ENCODE data around the gene PRG3. TPM values are rescaled to one million over a fixed set of nuclear protein-coding genes. Genes with fewer than 3 reads are reported as not detected.

PRG3 gene
- total RNA-seq, 4 donors from 2014 or later, result not detected

GRCh38 chr11:57368845-57369232 is 12.1 kb downstream of the PRG3 start:
- TF ChIP-seq EP300 (IDR thresholded peaks at IDR 0.05), result no peak
- TF ChIP-seq CTCF (IDR thresholded peaks at IDR 0.05), result no peak
- no peak for TF ChIP-seq POLR2A (IDR thresholded peaks at IDR 0.05)
- no peak for DNase-seq (ENCODE audit: low spot score in 2 of 2)
- Histone ChIP-seq H3K27me3 (no peaks in the 10 kb centered on the region), H3K4me3 (no peak overlapping the region), H3K27ac (no peak overlapping the region), H3K4me1 (no peaks in the 10 kb centered on the region), H3K9me3 (peaks cover 0 to 3% (median 0%) of the 10 kb centered on the region in 4 donors), H3K36me3 (no peaks in the 10 kb centered on the region)
- WGBS, 2 donors, result 79 to 80% methylated on average over 5 of the region's 5 CpGs

- H3K27ac ChIP-seq, result no peak overlapping the region
- DNase-seq (ENCODE audit: low spot score in 2 of 2), result no peak
- H3K9me3 ChIP-seq, result peaks cover 0 to under 1% (median 0%) of the 10 kb centered on the region in 4 donors
- no peaks in the 10 kb centered on the region for H3K36me3 ChIP-seq
- TF ChIP-seq POLR2A (IDR thresholded peaks at IDR 0.05), result no peak
- no peak for TF ChIP-seq EP300 (IDR thresholded peaks at IDR 0.05)
- no peak for TF ChIP-seq CTCF (IDR thresholded peaks at IDR 0.05)
- WGBS, 2 donors, result 52 to 78% methylated on average over 18 to 19 of the region's 19 CpGs
- H3K27me3 ChIP-seq, result no peaks in the 10 kb centered on the region
- no peak overlapping the region for H3K4me3 ChIP-seq
- no peaks in the 10 kb centered on the region for H3K4me1 ChIP-seq
Observed at GRCh38 chr11:57368106-57368844, 12.7 kb downstream of the PRG3 start.

- 74% methylated on average over 9 of the region's 9 CpGs for WGBS, 2 donors
- TF ChIP-seq EP300 (IDR thresholded peaks at IDR 0.05), result no peak
- no peak for TF ChIP-seq POLR2A (IDR thresholded peaks at IDR 0.05)
- TF ChIP-seq CTCF (IDR thresholded peaks at IDR 0.05), result no peak
Observed at GRCh38 chr11:57364851-57365660, 15.9 kb downstream of the PRG3 start.

GRCh38 chr11:57363131-57364080 is 17.5 kb downstream of the PRG3 start:
- 56 to 60% methylated on average over 7 of the region's 7 CpGs for WGBS, 2 donors
- H3K9me3 ChIP-seq, result no peaks in the 10 kb centered on the region
- H3K27ac ChIP-seq, result no peak overlapping the region
- no peaks in the 10 kb centered on the region for H3K27me3 ChIP-seq
- H3K4me1 ChIP-seq, result no peaks in the 10 kb centered on the region
- no peaks in the 10 kb centered on the region for H3K36me3 ChIP-seq
- TF ChIP-seq POLR2A (IDR thresholded peaks at IDR 0.05), result no peak
- TF ChIP-seq CTCF (IDR thresholded peaks at IDR 0.05), result no peak
- TF ChIP-seq EP300 (IDR thresholded peaks at IDR 0.05), result no peak
- no peak overlapping the region for H3K4me3 ChIP-seq
- DNase-seq (ENCODE audit: low spot score in 2 of 2), result no peak

More at GRCh38 chr11:57364851-57365660, 15.9 kb downstream of the PRG3 start:
- H3K4me1 ChIP-seq, result no peaks in the 10 kb centered on the region
- H3K4me3 ChIP-seq, result no peak overlapping the region
- DNase-seq (ENCODE audit: low spot score in 2 of 2), result no peak
- H3K27me3 ChIP-seq, result no peaks in the 10 kb centered on the region
- H3K9me3 ChIP-seq, result no peaks in the 10 kb centered on the region
- no peak overlapping the region for H3K27ac ChIP-seq
- H3K36me3 ChIP-seq, result no peaks in the 10 kb centered on the region
